ENCODE measurements around the gene VWA8.
"Not testable (repeated sequence)": the region's sequence is repeated elsewhere in the genome, so short reads cannot be mapped to it uniquely, and the experiment has no call there.

The VWA8 gene

GRCh38 chr13:41919741-41920487 lies 41.0 kb downstream of the VWA8 start:
- DNase-seq, result no peak

GRCh38 chr13:41919031-41919740 lies 41.7 kb downstream of the VWA8 start:
- DNase-seq, result no peak

- no peak for DNase-seq
These were observed 43.3 kb downstream of the VWA8 start for GRCh38 chr13:41917641-41918040.

DNA sequence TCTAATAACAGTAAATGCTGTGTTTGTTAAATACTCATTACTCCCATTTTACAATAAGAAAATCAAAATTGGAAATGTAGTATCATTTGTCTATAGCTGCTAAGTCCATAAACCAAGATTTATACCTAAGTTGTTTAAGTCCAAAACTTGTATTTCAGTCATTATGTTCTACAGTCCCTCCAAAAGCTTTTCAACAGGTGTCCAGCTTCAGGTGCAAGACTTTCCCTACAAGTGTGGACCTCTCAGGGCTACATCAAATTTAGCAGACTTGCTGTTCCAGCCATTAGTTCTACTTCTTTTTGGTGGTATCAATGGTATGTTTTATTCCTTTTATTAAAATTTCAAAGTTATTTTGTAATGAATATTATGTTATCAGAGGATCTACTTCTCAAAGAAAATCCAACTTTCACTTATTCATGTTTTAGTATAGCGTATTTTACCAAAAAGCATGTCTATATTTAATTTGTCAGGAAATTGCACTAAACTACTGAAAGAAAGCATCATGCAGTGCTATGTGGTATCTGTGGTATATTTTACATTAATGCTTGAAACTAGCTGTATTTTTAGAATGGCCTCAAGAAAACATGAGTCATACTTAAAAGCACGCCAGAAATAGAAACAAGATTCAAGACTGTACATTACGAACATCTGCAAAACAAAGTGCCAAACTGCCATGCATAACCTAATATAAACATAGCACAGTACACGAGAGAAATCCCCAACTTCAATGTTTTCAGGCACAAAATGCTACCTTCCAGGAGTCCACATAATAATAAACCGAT lies 44.5 kb downstream of the VWA8 start:
- DNase-seq, result peak; percentile 30 to 51

DNA sequence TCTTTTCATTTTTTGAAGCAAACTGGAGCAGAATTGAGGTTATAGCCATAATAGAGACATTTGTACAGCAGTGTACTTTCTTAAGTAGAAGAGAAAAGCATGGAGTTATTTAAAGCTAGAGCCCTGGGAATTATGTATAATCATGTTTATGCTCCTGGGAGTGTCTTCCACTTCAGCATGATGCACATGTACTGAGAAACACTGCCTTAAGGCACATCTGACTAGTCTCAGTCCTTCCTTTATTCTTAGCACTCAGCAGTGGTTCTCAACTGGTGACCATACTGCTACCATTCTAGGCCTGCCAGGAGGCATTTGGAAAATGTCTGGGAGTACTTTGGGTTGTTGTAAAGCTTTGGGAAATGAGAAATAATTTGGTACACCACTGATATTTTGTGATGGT lies 45.8 kb downstream of the VWA8 start:
- DNase-seq, result no peak

GRCh38 chr13:41914552-41914951 lies 46.4 kb downstream of the VWA8 start:
- DNase-seq, result no peak

- DNase-seq, result no peak
These were observed 51.4 kb downstream of the VWA8 start for GRCh38 chr13:41909506-41909905.

DNA sequence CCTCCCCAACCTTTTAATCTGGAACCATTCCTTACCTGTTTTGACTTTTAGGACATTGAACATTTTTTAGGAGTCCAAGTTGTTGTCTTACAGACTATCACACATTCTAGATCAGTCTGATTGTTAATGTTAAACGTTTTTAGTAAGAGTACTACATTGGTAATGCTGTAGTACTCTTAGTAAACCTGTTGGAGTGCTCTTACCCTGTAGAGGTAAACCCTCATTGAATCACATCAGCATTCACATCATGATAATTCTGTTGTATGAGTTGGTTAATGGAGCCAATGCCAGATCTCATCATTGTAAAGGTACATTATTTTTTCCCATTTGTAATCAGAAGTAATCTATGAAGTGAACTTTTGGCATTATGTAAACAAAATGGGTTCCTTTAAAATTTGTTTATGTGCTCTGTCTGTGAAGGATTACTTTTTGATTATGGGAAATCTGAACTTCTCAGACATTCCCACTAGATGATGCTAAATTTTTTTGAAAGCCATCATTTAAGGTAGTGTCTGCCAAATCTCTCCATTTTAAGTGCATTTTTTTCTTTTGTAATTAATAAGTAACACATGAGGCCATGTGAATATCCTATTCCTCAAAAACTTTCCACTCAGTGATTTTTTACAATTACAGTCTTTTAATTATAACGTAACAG lies 55.2 kb downstream of the VWA8 start:
- peak; percentile 71 to 74 for DNase-seq

DNA sequence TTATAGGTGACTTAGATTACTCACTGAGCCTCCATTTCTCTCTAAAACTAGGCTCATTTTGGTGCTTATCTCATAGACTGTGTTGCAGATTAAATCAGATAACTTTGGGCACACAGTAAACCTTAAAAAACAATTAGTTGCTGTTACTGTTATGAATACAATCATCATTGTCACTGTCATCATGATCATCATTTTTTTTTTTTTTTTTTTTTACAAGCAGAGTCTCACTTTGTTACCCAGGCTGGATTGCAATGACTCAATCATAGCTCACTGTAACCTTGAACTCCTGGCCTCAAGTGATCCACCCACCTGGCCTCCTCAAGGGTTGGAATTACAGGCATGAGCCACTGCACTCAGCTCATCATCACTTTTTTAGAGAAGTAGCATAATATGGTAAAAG lies 60.0 kb downstream of the VWA8 start:
- DNase-seq, result no peak

DNA sequence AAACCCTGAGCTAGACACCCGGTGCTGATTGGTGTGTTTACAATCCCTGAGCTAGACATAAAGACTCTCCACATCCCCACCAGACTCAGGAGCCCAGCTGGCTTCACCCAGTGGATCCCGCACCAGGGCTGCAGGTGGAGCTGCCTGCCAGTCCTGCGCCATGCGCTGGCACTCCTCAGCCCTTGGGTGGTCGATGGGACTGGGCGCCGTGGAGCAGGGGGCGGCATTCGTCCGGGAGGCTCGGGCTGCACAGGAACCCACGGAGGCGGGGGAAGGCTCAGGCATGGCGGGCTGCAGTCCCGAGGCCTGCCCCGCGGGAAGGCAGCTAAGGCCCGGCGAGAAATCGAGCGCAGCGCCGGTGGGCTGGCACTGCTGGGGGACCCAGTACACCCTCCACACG lies 62.5 kb downstream of the VWA8 start:
- not testable (repeated sequence) for DNase-seq

DNA sequence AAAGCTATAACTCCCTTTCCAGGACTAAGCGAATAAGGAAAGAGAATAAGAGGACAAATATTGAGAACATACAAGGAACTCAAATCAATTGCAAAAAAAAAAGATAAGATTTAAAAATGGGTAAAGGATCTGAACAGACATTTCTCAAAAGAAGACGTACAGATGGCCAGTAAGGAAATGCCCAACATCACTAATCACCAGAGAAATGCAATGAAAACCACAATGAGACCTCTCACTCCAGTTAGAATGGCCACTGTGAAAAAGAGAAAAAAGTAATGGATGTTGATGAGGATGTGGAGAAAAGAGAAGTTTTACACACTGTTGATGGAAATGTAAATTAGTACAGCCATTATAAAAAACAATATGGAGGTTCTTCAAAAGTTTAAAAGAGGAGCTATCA lies 63.8 kb downstream of the VWA8 start:
- DNase-seq, result no peak

DNA sequence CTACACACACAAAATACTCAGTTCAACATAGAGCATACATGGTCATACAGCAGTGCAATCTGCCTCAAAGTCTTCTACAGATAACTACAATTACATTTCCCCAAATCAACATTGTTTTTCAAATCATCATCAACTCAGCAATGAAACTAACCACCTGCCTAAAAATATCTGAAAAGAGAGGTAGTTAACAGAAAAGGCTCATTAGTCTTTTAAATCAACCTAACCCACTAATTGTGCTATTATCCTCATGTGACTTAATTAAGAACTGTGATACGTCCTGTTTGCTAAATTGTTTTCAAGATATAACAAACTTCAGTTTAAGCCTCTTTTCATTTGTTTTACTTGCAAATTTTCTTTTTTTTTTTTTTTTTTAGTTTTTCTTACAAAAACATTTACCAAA lies 65.4 kb downstream of the VWA8 start:
- no peak for DNase-seq

GRCh38 chr13:41891119-41891518 lies 69.8 kb downstream of the VWA8 start:
- no peak for DNase-seq

- DNase-seq, result no peak
These were observed 77.8 kb downstream of the VWA8 start for GRCh38 chr13:41883147-41883546.

DNA sequence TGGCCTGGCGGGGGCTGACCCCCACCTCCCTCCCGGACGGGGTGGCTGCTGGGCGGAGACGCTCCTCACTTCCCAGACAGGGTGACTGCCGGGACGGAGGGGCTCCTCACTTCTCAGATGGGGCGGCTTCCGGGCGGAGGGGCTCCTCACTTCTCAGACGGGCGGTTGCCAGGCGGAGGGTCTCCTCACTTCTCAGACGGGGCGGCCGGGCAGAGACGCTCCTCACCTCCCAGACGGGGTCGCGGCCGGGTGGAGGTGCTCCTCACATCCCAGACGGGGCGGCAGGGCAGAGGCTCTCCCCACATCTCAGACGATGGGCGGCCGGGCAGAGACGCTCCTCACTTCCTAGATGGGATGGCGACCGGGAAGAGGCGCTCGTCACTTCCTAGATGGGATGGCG lies 79.0 kb downstream of the VWA8 start:
- not testable (repeated sequence) for DNase-seq

GRCh38 chr13:41880966-41881365 lies 79.9 kb downstream of the VWA8 start:
- DNase-seq, result no peak

- peak; percentile 98 to 99 for DNase-seq
These were observed 96.3 kb downstream of the VWA8 start for GRCh38 chr13:41864658-41865057.

DNA sequence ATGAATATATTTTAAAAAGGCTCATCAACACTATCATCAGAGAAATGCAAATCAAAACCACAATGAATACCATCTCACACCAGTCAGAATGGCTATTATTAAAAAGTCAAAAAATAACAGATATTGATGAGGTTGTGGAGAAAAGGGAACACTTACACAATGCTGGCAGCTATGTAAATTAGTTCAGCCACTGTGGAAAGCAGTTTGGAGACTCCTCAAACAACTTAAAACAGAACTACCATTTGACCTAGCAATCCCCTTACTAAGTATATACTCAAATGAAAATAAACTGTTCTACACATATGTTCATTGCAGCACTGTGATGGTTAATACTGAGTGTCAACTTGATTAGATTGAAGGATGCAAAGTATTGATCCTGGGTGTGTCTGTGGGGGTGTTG lies 98.2 kb downstream of the VWA8 start:
- not testable (repeated sequence) for DNase-seq

- no peak for DNase-seq
These were observed 101.3 kb downstream of the VWA8 start for GRCh38 chr13:41859565-41859964.

GRCh38 chr13:41858780-41859179 lies 102.1 kb downstream of the VWA8 start:
- no peak for DNase-seq

DNA sequence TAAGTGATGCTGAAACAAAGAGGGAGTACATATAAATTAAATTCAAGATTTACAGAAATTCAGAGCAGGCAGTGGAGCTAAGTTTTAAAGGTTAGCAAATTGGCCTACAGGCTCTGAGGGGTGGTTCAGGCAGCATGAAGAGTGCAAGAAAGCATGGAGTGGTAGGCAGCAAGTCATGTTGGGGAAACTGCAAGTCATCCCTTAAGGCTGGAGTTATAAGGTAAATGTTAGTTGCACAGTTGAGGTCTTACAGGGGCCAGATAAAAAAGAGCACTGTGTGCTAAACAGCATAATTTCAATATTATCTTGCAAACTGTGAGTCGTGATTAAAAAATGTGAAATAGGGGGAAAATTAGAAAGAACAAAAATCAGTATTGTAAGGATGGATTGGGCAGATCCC lies 106.2 kb downstream of the VWA8 start:
- no peak for DNase-seq

DNA sequence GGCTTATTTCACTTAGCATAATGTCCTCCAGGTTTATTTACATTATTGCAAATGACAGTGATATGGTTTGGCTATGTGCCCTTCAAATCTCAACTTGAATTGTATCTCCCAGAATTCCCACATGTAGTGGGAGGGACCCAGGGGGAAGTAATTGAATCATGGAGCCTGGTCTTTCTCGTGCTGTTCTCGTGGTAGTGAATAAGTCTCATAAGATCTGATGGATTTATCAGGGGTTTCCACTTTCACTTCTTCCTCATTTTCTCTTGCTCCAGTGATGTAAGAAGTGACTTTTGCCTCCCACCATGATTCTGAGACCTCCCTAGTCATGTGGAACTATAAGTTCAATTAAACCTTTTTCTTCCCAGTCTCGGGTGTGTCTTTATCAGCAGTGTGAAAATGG lies 109.6 kb downstream of the VWA8 start:
- no peak for DNase-seq
